Glutamatergic neuron (in vitro differentiated cells): ENCODE measurements around the gene RSAD1. TPM values are rescaled to one million over a fixed set of nuclear protein-coding genes. Genes with fewer than 3 reads are reported as not detected.
A peak's percentile ranks its signal among the peaks of the same experiment; 100 is the strongest.

ENCODE experiments used
- DNase-seq: peaks from one replicate; pipeline ENCODE4 v3.0.0; 2022
- H3K27ac Mint-ChIP-seq: one replicate; pipeline ENCODE4 v1.8.0; 2020; ENCODE audit warnings: mild to moderate bottlenecking, mixed read lengths, inconsistent platforms; ENCODE audit not compliant: unreplicated experiment
- H3K27me3 Mint-ChIP-seq: one replicate; pipeline ENCODE4 v1.8.0; 2020; ENCODE audit warnings: mild to moderate bottlenecking, moderate library complexity, mixed read lengths, inconsistent platforms; ENCODE audit not compliant: unreplicated experiment
- H3K36me3 Mint-ChIP-seq: one replicate; pipeline ENCODE4 v1.8.0; 2020; ENCODE audit warnings: mild to moderate bottlenecking, mixed read lengths, inconsistent platforms; ENCODE audit not compliant: unreplicated experiment
- H3K4me1 Mint-ChIP-seq: one replicate; pipeline ENCODE4 v1.8.0; 2020; ENCODE audit warnings: mild to moderate bottlenecking, low read depth, mixed read lengths, inconsistent platforms; ENCODE audit not compliant: unreplicated experiment
- H3K4me3 Mint-ChIP-seq: one replicate; pipeline ENCODE4 v1.8.0; 2020; ENCODE audit warnings: mild to moderate bottlenecking, mixed read lengths, inconsistent platforms; ENCODE audit not compliant: unreplicated experiment
- H3K9me3 Mint-ChIP-seq: one replicate; pipeline ENCODE4 v1.8.0; 2020; ENCODE audit warnings: mild to moderate bottlenecking, moderate library complexity, mixed read lengths, inconsistent platforms; ENCODE audit not compliant: unreplicated experiment
- total RNA-seq: library from RNA; stranded (reverse); fragmentation: NEBNext Ultra II Directional; extraction: Animal tissue kit (Norgen Biotek cat#: 25700); gene quantifications from one replicate; pipeline ENCODE4 v1.2.1, GENCODE V29; 2021; ENCODE audit not compliant: unreplicated experiment
- TF ChIP-seq, protein P1 (sequence below): fragments of 200-600 bp; sonication (generic); IDR thresholded peaks from one replicate; pipeline ENCODE4 v1.5.0; 2021; ENCODE audit not compliant: partially characterized antibody, unreplicated experiment

RSAD1 gene
- total RNA-seq, 1 donor from 2014 or later, result 22.0 TPM

GRCh38 chr17:50535407-50535806 lies 56.7 kb downstream of the RSAD1 start:
- Mint-ChIP-seq H3K36me3 (peaks cover 4% of the 10 kb centered on the region), H3K27me3 (peaks cover 15% of the 10 kb centered on the region), H3K27ac (no peak overlapping the region), H3K4me1 (peaks cover 13% of the 10 kb centered on the region), H3K4me3 (peak overlapping the region; percentile 13), H3K9me3 (peaks cover 6% of the 10 kb centered on the region)
- TF ChIP-seq, protein P1, sequence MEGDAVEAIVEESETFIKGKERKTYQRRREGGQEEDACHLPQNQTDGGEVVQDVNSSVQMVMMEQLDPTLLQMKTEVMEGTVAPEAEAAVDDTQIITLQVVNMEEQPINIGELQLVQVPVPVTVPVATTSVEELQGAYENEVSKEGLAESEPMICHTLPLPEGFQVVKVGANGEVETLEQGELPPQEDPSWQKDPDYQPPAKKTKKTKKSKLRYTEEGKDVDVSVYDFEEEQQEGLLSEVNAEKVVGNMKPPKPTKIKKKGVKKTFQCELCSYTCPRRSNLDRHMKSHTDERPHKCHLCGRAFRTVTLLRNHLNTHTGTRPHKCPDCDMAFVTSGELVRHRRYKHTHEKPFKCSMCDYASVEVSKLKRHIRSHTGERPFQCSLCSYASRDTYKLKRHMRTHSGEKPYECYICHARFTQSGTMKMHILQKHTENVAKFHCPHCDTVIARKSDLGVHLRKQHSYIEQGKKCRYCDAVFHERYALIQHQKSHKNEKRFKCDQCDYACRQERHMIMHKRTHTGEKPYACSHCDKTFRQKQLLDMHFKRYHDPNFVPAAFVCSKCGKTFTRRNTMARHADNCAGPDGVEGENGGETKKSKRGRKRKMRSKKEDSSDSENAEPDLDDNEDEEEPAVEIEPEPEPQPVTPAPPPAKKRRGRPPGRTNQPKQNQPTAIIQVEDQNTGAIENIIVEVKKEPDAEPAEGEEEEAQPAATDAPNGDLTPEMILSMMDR, result no peak
- no peak for DNase-seq

Other genes with a start within 250 kb of the RSAD1 start
- gene TMEM92, start 204.4 kb upstream of the RSAD1 start, total RNA-seq, result not detected
- 11.0 TPM for gene XYLT2, start 132.7 kb upstream of the RSAD1 start, total RNA-seq
- gene MRPL27, start 105.7 kb upstream of the RSAD1 start, total RNA-seq, result 77.2 TPM
- 4.7 TPM for gene EME1, start 105.6 kb upstream of the RSAD1 start, total RNA-seq
- 73.9 TPM for gene LRRC59, start 81.3 kb upstream of the RSAD1 start, total RNA-seq
- gene ACSF2, start 52.6 kb upstream of the RSAD1 start, total RNA-seq, result 52.2 TPM
- not detected for gene CHAD, start 10.0 kb upstream of the RSAD1 start, total RNA-seq
- gene MYCBPAP, start 29.6 kb downstream of the RSAD1 start, total RNA-seq, result 2.5 TPM
- gene EPN3, start 53.9 kb downstream of the RSAD1 start, total RNA-seq, result 0.12 TPM
- gene SPATA20, start 68.3 kb downstream of the RSAD1 start, total RNA-seq, result 14.0 TPM
- gene CACNA1G, start 81.9 kb downstream of the RSAD1 start, total RNA-seq, result 2.2 TPM
- not detected for gene ABCC3, start 156.0 kb downstream of the RSAD1 start, total RNA-seq
- gene ANKRD40, start 229.1 kb downstream of the RSAD1 start, total RNA-seq, result 40.8 TPM
- gene LUC7L3, start 240.7 kb downstream of the RSAD1 start, total RNA-seq, result 222 TPM